Right lobe of liver (tissue), 6 donors: ENCODE measurements around the gene CEPT1. TPM values are rescaled to one million over a fixed set of nuclear protein-coding genes. Genes with fewer than 3 reads are reported as not detected.

ENCODE experiments used
- ATAC-seq, 4 donors: fragments of 200-7000 bp; cut with Tn5 transposase; one replicate each; pipeline ENCODE4 v1.9.1; 2020; ENCODE audit warnings: mild to moderate bottlenecking in 4 of 4, moderate library complexity in 4 of 4
- DNase-seq, 3 donors: peaks; one replicate each; pipeline ENCODE4 v3.0.0-alpha.2; 2020
- H3K27ac ChIP-seq, 3 donors: fragments of 200-600 bp; one replicate each; pipeline ENCODE4 v1.8.0; 2022
- H3K27me3 ChIP-seq, 2 donors: fragments of 200-600 bp; one replicate each; pipeline ENCODE4 v1.8.0; 2022
- H3K36me3 ChIP-seq, 4 donors: fragments of 200-600 bp; sonication (generic) in 1 of 4; one replicate each; pipeline versions ENCODE4 v1.5.1 to v1.8.0; 2017 to 2022; ENCODE audit warnings: control low read depth in 1 of 4
- H3K4me1 ChIP-seq, 4 donors: fragments of 200-600 bp; sonication (generic) in 1 of 4; one replicate each; pipeline versions ENCODE4 v1.5.1 to v1.8.0; 2017 to 2022; ENCODE audit warnings: control low read depth in 1 of 4
- H3K4me3 ChIP-seq, 3 donors: fragments of 200-600 bp; one replicate each; pipeline ENCODE4 v1.8.0; 2022
- H3K9me3 ChIP-seq, 4 donors: fragments of 200-600 bp; sonication (generic) in 1 of 4; one replicate each; pipeline versions ENCODE4 v1.5.1 to v1.8.0; 2017 to 2022; ENCODE audit warnings: control low read depth in 1 of 4
- POLR2A ChIP-seq: fragments of 450-650 bp; IDR thresholded peaks from one replicate; pipeline ENCODE4 v1.6.1; 2017; ENCODE audit warnings: antibody characterized with exemption, mild to moderate bottlenecking
- WGBS: methylation state at CpG from one replicate; pipeline ENCODE4 v1.1.6; 2018; ENCODE audit warnings: low coverage, low lambda C conversion rate; ENCODE audit not compliant: insufficient coverage; ENCODE audit errors: missing lambda C conversion rate; 5-methylcytosine and 5-hydroxymethylcytosine counted together
- intact Hi-C, 2 donors: fragments of 100-400 bp; cut with DNase I; formaldehyde crosslinking; loops; one replicate each; pipeline versions ENCODE4 v1.11.2 to v1.14.1; 2022
- total RNA-seq, 6 experiments: library from RNA; depleted of rRNA in 2 of 6; stranded (reverse); fragments of >200 nt in 2 of 6; fragmentation: NEBNext Ultra II Directional in 3 of 6; extraction: Animal tissue kit (Norgen Biotek cat#: 25700) in 3 of 6; gene quantifications; one replicate each; pipeline versions ENCODE4 v1.1.0 to v1.2.4, GENCODE V29; 2016 to 2023
- TF ChIP-seq, protein P1 (sequence below), 4 donors: fragments of 200-600 bp in 3 of 4; fragments of 450-650 bp in 1 of 4; IDR thresholded peaks; one replicate each; pipeline versions ENCODE4 v1.5.1 to v1.8.0; 2016 to 2022; ENCODE audit warnings: antibody characterized with exemption in 4 of 4, mild to moderate bottlenecking in 2 of 4
- donor health status: DM: no; HTN: yes; CAD: no.
- donor health status: DM: no; HTN: no; CAD: no.
- donor health status: DM: no; HTN: no; CAD: no.
- donor health status: DM: no; HTN: yes; CAD: no.
- donor health status: DM: no; HTN: yes; CAD: no.

The CEPT1 gene
- total RNA-seq, 6 experiments from 2014 or later = 21.9 to 35.0 (median 27.8) TPM

DNA sequence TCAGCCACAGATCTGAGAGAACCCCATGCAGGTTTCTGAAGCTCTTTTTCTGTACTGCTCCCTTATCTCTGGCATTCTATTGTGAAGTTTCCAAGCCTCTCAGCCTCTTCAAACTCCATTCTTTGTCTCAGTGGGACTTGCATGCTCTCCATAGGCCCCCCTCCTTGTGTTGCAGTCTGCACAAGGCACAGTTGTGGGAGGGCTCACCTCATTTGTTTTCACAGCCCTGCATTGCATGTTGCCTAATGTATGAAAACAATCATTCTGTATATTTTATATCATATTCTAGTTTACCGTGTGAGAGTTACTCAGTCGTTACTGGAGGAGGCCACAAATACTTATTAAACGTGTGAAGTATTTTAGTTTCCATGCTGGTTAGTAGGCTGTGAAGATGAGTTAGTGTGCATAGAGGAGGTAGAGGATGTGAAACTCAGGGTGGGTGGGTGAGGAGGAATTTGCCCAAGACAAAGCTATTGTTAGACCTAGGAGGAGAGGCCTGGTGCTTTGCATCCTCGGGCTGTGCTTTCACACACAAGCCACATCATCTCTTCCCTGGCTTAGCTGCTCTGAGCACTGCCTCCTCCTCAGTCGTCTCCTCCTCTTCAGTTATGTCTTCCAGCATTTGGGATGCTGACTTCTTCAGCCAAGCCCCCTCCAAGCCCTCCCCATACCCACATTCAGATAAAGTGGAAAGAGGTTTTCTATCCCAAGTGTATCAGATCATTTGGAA is 79.7 kb downstream of the CEPT1 start:
- intact Hi-C loops = no loop called here
- H3K9me3 ChIP-seq = no peaks in the 10 kb centered on the region
- DNase-seq (no peak), ATAC-seq (peak in 2 of 4 donors; percentile 20 to 26)
- H3K27ac ChIP-seq = no peak overlapping the region
- H3K4me1 ChIP-seq = peaks cover 0 to 6% (median 3%) of the 10 kb centered on the region in 4 donors
- 50% methylated on average over 5 of the region's 5 CpGs for WGBS
- no peaks in the 10 kb centered on the region for H3K27me3 ChIP-seq
- TF ChIP-seq POLR2A = no peak
- TF ChIP-seq, protein P1, sequence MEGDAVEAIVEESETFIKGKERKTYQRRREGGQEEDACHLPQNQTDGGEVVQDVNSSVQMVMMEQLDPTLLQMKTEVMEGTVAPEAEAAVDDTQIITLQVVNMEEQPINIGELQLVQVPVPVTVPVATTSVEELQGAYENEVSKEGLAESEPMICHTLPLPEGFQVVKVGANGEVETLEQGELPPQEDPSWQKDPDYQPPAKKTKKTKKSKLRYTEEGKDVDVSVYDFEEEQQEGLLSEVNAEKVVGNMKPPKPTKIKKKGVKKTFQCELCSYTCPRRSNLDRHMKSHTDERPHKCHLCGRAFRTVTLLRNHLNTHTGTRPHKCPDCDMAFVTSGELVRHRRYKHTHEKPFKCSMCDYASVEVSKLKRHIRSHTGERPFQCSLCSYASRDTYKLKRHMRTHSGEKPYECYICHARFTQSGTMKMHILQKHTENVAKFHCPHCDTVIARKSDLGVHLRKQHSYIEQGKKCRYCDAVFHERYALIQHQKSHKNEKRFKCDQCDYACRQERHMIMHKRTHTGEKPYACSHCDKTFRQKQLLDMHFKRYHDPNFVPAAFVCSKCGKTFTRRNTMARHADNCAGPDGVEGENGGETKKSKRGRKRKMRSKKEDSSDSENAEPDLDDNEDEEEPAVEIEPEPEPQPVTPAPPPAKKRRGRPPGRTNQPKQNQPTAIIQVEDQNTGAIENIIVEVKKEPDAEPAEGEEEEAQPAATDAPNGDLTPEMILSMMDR (IDR thresholded peaks at IDR 0.05) = no peak
- no peak overlapping the region for H3K4me3 ChIP-seq
- no peaks in the 10 kb centered on the region for H3K36me3 ChIP-seq

DNA sequence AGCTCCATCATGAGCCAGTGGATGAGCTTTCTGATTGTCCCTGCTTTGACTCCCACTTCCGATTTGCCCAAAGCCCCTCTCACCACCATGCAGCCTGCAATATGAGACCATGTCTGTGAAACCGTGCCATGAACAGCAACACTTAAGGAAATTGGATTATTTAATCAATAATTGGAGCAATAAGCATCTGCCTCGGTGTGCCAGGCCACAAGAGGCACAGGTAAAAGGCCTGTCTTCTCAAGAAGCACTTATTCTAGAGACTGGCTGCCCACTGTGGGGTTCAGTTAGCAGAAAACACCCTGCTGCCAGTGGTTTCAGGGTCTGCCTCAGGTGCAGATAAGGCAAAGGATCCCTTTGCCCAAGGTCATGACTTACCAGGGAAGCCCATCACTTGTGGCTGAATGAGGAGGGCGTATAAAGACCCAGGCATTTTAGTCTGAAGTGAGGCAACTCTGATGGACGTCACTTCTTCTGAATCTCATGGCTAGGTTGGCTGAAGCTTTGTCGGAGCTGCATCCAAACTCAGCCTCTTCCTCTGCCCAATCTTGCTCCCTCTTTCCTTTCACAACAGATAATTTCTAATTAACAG is 80.4 kb downstream of the CEPT1 start:
- no peak for ATAC-seq
- no peak for TF ChIP-seq POLR2A
- TF ChIP-seq, protein P1 (IDR thresholded peaks at IDR 0.05) = no peak
- intact Hi-C loops = no loop called here

GRCh38 chr1:111221276-111221632 is 81.2 kb downstream of the CEPT1 start:
- no peaks in the 10 kb centered on the region for H3K27me3 ChIP-seq
- H3K9me3 ChIP-seq = no peaks in the 10 kb centered on the region
- H3K27ac ChIP-seq = no peak overlapping the region
- 8% methylated on average over 2 of the region's 2 CpGs for WGBS
- TF ChIP-seq POLR2A = no peak
- TF ChIP-seq, protein P1 (IDR thresholded peaks at IDR 0.05) = no peak
- no peaks in the 10 kb centered on the region for H3K36me3 ChIP-seq
- DNase-seq (no peak), ATAC-seq (no peak)
- intact Hi-C loops = no loop called here
- no peak overlapping the region for H3K4me3 ChIP-seq
- peaks cover 0 to 6% (median 3%) of the 10 kb centered on the region in 4 donors for H3K4me1 ChIP-seq

More for the DNA sequence above, 80.4 kb downstream of the CEPT1 start:
- H3K4me3 ChIP-seq = no peak overlapping the region
- peaks cover 0 to 6% (median 3%) of the 10 kb centered on the region in 4 donors for H3K4me1 ChIP-seq
- H3K36me3 ChIP-seq = no peaks in the 10 kb centered on the region
- DNase-seq = no peak
- no peak overlapping the region for H3K27ac ChIP-seq
- H3K9me3 ChIP-seq = no peaks in the 10 kb centered on the region
- WGBS = 72% methylated on average over 3 of the region's 6 CpGs
- no peaks in the 10 kb centered on the region for H3K27me3 ChIP-seq

DNA sequence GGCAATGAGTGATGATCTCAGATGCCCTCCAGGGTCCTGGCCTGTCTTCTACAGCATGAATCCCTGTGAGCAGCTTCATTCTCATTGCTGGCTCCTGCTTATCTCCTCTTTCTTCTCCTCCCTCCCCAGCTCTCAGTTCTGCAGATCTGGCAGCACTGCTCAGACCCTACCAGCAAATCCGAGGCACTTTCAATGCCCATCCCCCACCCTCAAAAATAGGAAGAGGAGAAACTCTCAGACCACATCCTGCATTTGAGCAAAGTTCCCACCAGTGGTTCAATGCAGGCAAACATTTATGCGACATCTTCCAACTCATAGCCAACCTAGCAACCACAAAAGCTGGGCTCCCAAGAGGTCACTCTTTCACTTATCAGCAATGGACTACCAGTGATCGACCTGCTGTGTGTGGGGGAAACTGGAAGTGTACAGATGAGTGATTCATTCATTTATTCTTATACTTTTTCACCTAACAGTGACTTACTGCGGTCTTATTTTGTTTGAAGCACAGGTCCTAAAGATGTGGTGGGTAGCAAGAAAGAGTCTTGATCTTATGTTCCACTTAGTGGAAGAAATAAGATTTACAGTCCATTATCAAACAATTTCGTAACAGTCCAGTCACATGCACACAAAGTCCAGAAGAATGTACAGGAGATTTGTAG is 81.7 kb downstream of the CEPT1 start:
- Histone ChIP-seq H3K27ac (no peak overlapping the region), H3K36me3 (no peaks in the 10 kb centered on the region), H3K4me3 (no peak overlapping the region), H3K9me3 (no peaks in the 10 kb centered on the region), H3K27me3 (no peaks in the 10 kb centered on the region), H3K4me1 (peaks cover 0 to 6% (median 3%) of the 10 kb centered on the region in 4 donors)
- WGBS = 29% methylated on average over 5 of the region's 5 CpGs
- no peak for DNase-seq
- ATAC-seq = peak; percentile 21 to 53 (median 30)
- TF ChIP-seq, protein P1 (IDR thresholded peaks at IDR 0.05) = no peak
- no peak for TF ChIP-seq POLR2A
- intact Hi-C loops = no loop called here
